Non-pigmented ciliary epithelial cell (primary cell): ENCODE measurements around the gene MPP7.
"Not testable (repeated sequence)": the region's sequence is repeated elsewhere in the genome, so short reads cannot be mapped to it uniquely, and the experiment has no call there.

Experiments used
- DNase-seq: peaks from one replicate; pipeline ENCODE4 v3.0.0-alpha.2; 2010; ENCODE audit warnings: low read depth

The MPP7 gene

GRCh38 chr10:28302638-28303488 is at the start of gene MPP7:
MPP7 (minus strand) TSS chr10:28303064; CDS start chr10:28238604, 64,460 bp downstream.
- DNase-seq, result peak; percentile 97

- no peak for DNase-seq
These were observed 47.0 kb upstream of the MPP7 start for GRCh38 chr10:28349892-28350291.

GRCh38 chr10:28343987-28344895 is 41.4 kb upstream of the MPP7 start:
- no peak for DNase-seq

- no peak for DNase-seq
These were observed 40.4 kb upstream of the MPP7 start for GRCh38 chr10:28343252-28343651.

- DNase-seq, result not testable (repeated sequence)
These were observed 38.8 kb upstream of the MPP7 start for GRCh38 chr10:28341679-28342078.

- DNase-seq, result no peak
These were observed 29.9 kb upstream of the MPP7 start for GRCh38 chr10:28332726-28333125.

- peak; percentile 93 for DNase-seq
These were observed 29.0 kb upstream of the MPP7 start for GRCh38 chr10:28331841-28332240.

GRCh38 chr10:28331066-28331465 is 28.2 kb upstream of the MPP7 start:
- no peak for DNase-seq

GRCh38 chr10:28328346-28328745 is 25.5 kb upstream of the MPP7 start:
- DNase-seq, result no peak

- peak; percentile 58 for DNase-seq
These were observed 24.6 kb upstream of the MPP7 start for GRCh38 chr10:28327491-28327880.

- peak; percentile 74 for DNase-seq
These were observed 23.9 kb upstream of the MPP7 start for GRCh38 chr10:28326516-28327490.

GRCh38 chr10:28320799-28321198 is 17.9 kb upstream of the MPP7 start:
- DNase-seq, result no peak

GRCh38 chr10:28320090-28320489 is 17.2 kb upstream of the MPP7 start:
- no peak for DNase-seq

GRCh38 chr10:28319061-28319460 is 16.2 kb upstream of the MPP7 start:
- not testable (repeated sequence) for DNase-seq

- no peak for DNase-seq
These were observed 15.8 kb upstream of the MPP7 start for GRCh38 chr10:28318626-28319025.

GRCh38 chr10:28317760-28318159 is 14.9 kb upstream of the MPP7 start:
- no peak for DNase-seq

- DNase-seq, result no peak
These were observed 13.8 kb upstream of the MPP7 start for GRCh38 chr10:28316696-28317095.

- DNase-seq, result no peak
These were observed 12.3 kb upstream of the MPP7 start for GRCh38 chr10:28315140-28315539.

GRCh38 chr10:28314211-28314610 is 11.3 kb upstream of the MPP7 start:
- no peak for DNase-seq

- no peak for DNase-seq
These were observed 9.7 kb upstream of the MPP7 start for GRCh38 chr10:28312572-28312971.

GRCh38 chr10:28311104-28311503 is 8.2 kb upstream of the MPP7 start:
- DNase-seq, result no peak

- no peak for DNase-seq
These were observed 4.4 kb upstream of the MPP7 start for GRCh38 chr10:28307267-28307666.
